ENCODE data around the gene DBR1.

DBR1 gene

DNA sequence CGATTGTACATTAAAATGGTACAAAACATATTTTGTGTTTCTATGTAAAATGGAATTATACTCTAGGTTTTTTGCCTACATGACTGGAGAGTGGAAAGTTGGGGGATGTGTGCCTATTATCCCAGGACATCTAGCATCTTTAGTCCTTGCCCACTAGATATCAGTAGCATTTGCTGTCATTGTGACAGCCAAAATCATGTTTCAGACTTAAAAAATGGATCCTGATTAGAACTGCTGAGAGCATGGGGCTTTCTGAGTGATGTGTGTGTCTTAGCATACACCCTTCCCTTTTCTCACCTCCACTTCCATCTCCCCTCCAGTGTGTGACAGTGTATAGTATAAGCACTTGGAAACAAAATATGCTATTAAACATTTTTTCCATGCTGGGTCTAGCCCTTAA is 25.7 kb upstream of the DBR1 start:
- no peak for TF ChIP-seq GATA1 (IDR thresholded peaks at IDR 0.05; ENCODE audit: low read depth, low read length)
- no peak for TF ChIP-seq POLR2A (IDR thresholded peaks at IDR 0.05; ENCODE audit: low read length)
- DNase-seq, result peak; percentile 78 to 85

- TF ChIP-seq GATA1 (IDR thresholded peaks at IDR 0.05; ENCODE audit: low read depth, low read length), result peak; percentile 64
- TF ChIP-seq POLR2A (IDR thresholded peaks at IDR 0.05; ENCODE audit: low read length), result no peak
- DNase-seq, result peak; percentile 86 to 94
Observed at GRCh38 chr3:138199851-138200250, 25.1 kb upstream of the DBR1 start.

DNA sequence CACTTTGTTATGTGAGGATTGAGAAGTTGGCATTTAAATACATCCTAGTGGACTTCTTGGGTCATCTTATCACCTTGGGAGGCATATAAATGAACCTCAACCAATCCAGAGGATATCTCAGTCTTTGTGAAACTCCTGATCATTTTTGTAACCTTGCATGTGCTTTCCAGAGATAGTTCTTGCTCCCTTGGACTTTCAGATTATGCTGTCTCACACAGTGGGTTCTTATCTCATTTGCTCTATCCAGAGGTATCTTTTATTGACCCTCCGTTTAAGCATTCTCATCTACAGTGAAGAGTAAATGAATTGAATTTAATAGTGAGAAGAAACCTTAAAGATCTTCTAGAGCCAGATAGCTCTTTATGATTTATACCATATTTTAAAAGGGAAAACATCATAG is 22.8 kb upstream of the DBR1 start:
- peak; percentile 64 to 80 for DNase-seq
- TF ChIP-seq POLR2A (IDR thresholded peaks at IDR 0.05; ENCODE audit: low read length) (no peak), GATA1 (IDR thresholded peaks at IDR 0.05; ENCODE audit: low read depth, low read length) (no peak)

DNA sequence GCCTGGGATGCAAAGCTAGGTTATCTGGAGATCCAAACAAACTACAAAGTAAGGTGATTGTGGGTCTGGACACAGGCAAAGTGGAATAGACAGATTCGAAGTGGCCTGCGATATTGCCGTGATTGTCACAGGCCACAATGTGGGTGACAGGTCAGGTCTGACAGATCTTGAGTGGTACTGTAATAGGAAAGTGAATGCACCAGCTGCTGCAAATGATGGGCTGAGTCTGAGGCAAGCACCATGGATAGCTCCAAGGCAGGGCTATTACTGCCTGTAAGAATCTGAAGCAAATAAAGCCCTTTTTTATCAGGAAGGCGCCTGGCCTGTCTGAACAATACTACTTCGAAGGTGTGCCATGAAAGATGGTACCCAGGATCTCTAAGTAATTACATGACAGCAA is 22.3 kb upstream of the DBR1 start:
- TF ChIP-seq GATA1 (IDR thresholded peaks at IDR 0.05; ENCODE audit: low read depth, low read length), result no peak
- no peak for TF ChIP-seq POLR2A (IDR thresholded peaks at IDR 0.05; ENCODE audit: low read length)
- peak; percentile 76 to 77 for DNase-seq

- no peak for DNase-seq
- no peak for TF ChIP-seq GATA1 (IDR thresholded peaks at IDR 0.05; ENCODE audit: low read depth, low read length)
- no peak for TF ChIP-seq POLR2A (IDR thresholded peaks at IDR 0.05; ENCODE audit: low read length)
Observed at GRCh38 chr3:138196023-138196422, 21.3 kb upstream of the DBR1 start.

DNA sequence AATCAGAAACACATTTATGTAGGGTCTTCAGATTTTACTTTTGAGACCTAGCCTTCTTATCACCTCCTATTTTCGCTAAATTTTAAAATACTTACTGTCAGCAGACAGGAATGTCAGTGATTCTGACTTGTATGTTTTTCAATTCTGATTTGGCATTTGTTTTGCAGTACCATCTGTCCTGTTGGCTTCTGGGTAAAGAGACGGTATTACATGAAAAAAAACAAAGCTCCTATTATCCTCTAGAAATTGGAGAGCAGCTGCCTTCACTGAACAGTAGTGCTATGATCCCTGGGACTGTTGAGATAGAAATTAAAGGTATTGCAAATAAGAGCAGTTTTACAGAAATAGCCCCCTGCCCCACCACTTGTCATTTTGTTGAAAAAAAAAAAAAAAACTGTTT is 20.8 kb upstream of the DBR1 start:
- no peak for DNase-seq
- TF ChIP-seq GATA1 (IDR thresholded peaks at IDR 0.05; ENCODE audit: low read depth, low read length), result no peak
- TF ChIP-seq POLR2A (IDR thresholded peaks at IDR 0.05; ENCODE audit: low read length), result no peak

DNA sequence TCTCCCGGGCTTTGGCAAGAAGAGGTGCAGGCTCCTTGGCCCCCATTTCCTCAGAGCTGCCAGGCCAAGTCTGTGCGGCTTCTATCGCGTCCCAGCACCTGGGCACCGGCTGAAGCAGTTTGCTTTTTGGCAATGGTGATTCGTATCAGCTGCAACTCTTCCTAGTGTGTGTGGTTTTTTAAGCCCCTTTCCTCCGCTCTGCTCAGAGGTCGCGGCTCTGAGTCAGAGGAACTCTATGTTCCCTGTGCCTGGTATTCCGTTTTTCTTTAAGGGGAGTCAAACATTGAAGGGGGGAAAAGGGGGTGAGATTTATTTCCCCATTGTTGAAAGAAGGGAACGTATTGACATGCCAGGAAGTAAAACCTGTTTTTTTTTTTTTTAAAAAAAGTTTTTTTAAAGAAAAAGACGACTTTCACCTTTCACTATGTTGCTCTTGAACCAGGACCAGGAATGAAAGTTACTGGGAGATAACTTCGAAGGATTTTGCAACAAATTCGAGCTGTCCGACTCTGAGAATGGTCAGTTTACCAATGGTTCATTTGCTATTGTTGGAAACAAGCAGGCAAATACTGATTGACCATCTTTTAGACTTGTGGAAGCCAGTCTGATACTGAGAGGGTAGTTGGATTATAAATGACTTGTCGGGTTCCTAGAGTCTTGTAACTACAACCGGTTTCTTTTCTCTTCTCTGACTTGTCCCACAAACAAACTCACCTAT is 13.5 kb upstream of the DBR1 start:
- TF ChIP-seq GATA1 (IDR thresholded peaks at IDR 0.05; ENCODE audit: low read depth, low read length) (no peak), POLR2A (IDR thresholded peaks at IDR 0.05; ENCODE audit: low read length) (no peak)
- DNase-seq, result peak; percentile 90 to 94

DNA sequence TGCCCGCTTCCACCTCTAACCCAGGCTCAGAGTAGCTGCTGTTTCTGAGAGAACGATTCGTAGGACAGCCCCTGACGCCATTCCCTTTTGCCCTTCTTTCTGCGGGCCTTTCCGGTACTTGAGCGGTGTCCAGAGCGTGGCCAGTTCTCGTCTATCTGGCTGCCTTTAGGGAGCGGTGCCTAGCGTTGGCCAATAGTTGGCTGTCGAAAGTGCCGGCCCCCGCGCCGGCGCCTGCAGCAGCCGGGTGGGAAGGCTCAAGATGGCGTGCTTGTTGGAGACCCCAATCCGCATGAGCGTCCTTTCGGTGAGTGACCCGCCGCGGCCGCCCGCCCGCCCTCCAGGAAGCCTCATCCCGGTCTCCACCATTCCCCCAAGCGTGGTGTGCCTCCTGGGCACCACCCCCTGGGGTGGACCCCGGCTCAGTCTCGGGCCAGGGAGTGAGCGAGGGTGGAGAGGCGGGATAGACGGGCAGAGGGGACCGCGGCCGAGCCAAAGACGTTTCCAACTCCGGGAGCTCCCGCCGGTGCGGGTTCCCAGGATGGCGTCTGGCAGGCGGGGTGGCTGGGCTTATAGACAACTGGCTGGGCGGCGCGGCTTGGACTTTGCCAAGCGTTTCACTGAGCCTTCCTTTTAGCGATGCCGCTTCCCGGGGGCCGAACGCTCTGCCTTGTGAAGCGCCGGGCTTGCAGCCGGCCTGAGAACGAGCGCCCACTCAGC is 12.7 kb upstream of the DBR1 start, which contains the start of gene ARMC8:
TSS of gene ARMC8 (plus strand) at position 6 of the 717 bp plus-strand sequence. CDS start at position 260, 254 bp downstream.
- DNase-seq, result no peak
- no peak for TF ChIP-seq GATA1 (IDR thresholded peaks at IDR 0.05; ENCODE audit: low read depth, low read length)
- TF ChIP-seq POLR2A (IDR thresholded peaks at IDR 0.05; ENCODE audit: low read length), result peak; percentile 89

GRCh38 chr3:138186803-138187295 is 12.1 kb upstream of the DBR1 start:
- DNase-seq, result peak; percentile 94 to 96
- TF ChIP-seq GATA1 (IDR thresholded peaks at IDR 0.05; ENCODE audit: low read depth, low read length), result no peak
- TF ChIP-seq POLR2A (IDR thresholded peaks at IDR 0.05; ENCODE audit: low read length), result no peak

DNA sequence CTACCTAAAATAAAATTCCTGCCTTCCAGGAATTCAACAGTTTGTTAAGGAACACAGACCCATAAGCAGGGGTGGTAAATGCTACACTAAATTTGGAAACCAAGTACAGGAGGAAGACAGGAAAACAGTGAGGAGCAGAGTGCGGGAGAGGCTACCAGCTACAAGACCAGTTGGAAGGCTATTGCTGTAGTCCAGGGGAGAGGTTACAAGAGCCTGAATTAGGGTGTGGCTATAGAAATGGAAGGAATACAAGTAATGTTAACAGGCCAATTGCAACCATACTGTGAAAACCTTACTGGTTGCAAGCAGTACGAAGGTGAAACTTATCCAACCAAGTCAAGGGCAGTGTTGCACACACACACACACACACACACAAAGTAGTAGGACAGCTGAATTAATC is 11.5 kb upstream of the DBR1 start:
- TF ChIP-seq GATA1 (IDR thresholded peaks at IDR 0.05; ENCODE audit: low read depth, low read length), result no peak
- no peak for TF ChIP-seq POLR2A (IDR thresholded peaks at IDR 0.05; ENCODE audit: low read length)
- peak; percentile 51 to 65 for DNase-seq

- TF ChIP-seq GATA1 (IDR thresholded peaks at IDR 0.05; ENCODE audit: low read depth, low read length) (no peak), POLR2A (IDR thresholded peaks at IDR 0.05; ENCODE audit: low read length) (no peak)
- no peak for DNase-seq
Observed at GRCh38 chr3:138184994-138185393, 10.3 kb upstream of the DBR1 start.

DNA sequence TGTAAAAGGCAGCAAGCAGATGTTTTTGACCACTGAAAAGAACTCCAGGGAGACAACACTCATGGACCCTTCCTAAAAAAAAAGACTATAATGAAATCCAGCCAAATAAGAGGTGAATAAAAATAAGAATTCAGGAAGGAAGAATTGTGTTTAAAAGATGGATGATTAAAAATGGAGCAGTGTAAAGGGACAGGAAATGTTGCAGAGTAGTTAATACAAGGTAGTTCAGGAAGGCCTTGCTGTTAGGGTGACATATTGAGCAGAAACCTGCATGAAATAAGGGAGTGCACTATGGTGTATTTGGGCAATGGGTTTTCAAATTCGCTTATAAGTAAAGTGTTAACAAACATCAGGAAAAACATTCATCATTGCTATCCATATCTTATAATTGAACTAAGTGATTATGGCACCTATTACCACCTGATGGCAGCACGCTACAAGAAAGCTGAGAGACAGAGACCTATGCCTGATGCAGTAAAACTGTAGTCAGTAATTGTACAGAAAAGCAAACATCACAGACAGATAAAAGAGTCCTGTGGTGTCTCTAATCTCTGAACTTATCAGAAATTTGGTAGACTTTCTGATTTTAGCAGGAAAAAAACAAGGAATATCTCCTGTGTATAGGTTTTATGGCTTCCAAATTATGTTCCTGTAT is 5.8 kb upstream of the DBR1 start:
- DNase-seq, result peak; percentile 69 to 75
- TF ChIP-seq POLR2A (IDR thresholded peaks at IDR 0.05; ENCODE audit: low read length), result no peak
- TF ChIP-seq GATA1 (IDR thresholded peaks at IDR 0.05; ENCODE audit: low read depth, low read length), result no peak

GRCh38 chr3:138173769-138174420 is 826 bp downstream of the DBR1 start:
- DNase-seq, result peak; percentile 69
- no peak for TF ChIP-seq GATA1 (IDR thresholded peaks at IDR 0.05; ENCODE audit: low read depth, low read length)
- no peak for TF ChIP-seq POLR2A (IDR thresholded peaks at IDR 0.05; ENCODE audit: low read length)

DNA sequence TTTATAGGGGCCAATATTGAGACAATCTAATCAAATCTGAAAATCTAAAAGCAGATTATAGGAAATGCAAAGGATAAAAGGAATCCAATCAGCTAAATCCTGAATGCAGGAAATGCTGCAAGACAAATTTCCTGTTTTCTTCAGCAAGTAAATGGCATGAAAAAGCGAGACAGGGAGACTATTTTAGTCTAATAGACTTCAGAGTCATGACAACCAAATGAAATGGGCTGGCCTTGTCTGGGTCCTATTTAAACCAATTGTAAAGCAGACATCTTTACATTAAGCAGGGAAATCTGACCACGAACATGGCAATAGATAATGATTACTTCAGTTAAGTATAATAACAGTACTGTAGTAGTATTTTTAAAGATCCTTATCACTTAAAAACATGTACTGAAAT is 2.1 kb downstream of the DBR1 start:
- DNase-seq, result no peak
- no peak for TF ChIP-seq GATA1 (IDR thresholded peaks at IDR 0.05; ENCODE audit: low read depth, low read length)

Data from erythroblast (primary cell).